KMS-11 (cell line): ENCODE results near the gene HGF.

Source experiments
- H2AFZ ChIP-seq: fragments of 200-600 bp; sonication (generic); 2 replicates; pipeline ENCODE4 v1.6.1; 2016; ENCODE audit warnings: antibody characterized with exemption, mixed run types, low read depth
- H3K27ac ChIP-seq: fragments of 200-600 bp; sonication (generic); 2 replicates; pipeline ENCODE4 v1.6.1; 2016; ENCODE audit warnings: mild to moderate bottlenecking, mixed run types
- H3K27me3 ChIP-seq: fragments of 200-600 bp; sonication (generic); 2 replicates; pipeline ENCODE4 v1.6.1; 2017; ENCODE audit warnings: mild to moderate bottlenecking, low read depth, mixed run types, moderate library complexity; ENCODE audit not compliant: insufficient read depth
- H3K36me3 ChIP-seq: fragments of 200-600 bp; sonication (generic); 2 replicates; pipeline ENCODE4 v1.6.1; 2017; ENCODE audit warnings: mild to moderate bottlenecking, mixed run types; ENCODE audit not compliant: insufficient read depth
- H3K4me1 ChIP-seq: fragments of 200-600 bp; sonication (generic); 2 replicates; pipeline ENCODE4 v1.6.1; 2016; ENCODE audit warnings: mild to moderate bottlenecking, low read depth, mixed run types; ENCODE audit not compliant: poor library complexity, severe bottlenecking
- H3K4me2 ChIP-seq: fragments of 200-600 bp; sonication (generic); 2 replicates; pipeline ENCODE4 v1.7.0; 2016; ENCODE audit warnings: mild to moderate bottlenecking, mixed run types
- H3K4me3 ChIP-seq: fragments of 200-600 bp; sonication (generic); IDR thresholded peaks from 2 replicates; pipeline ENCODE4 v1.6.1; 2017; ENCODE audit warnings: low read depth, low read length, mixed read lengths; ENCODE audit not compliant: insufficient read depth
- H3K79me2 ChIP-seq: fragments of 200-600 bp; sonication (generic); 2 replicates; pipeline ENCODE4 v1.6.1; 2016; ENCODE audit warnings: low read depth, mixed run types; ENCODE audit not compliant: insufficient read depth
- H3K9ac ChIP-seq: fragments of 200-600 bp; sonication (generic); 2 replicates; pipeline ENCODE4 v1.6.1; 2016; ENCODE audit warnings: mild to moderate bottlenecking, mixed run types
- H4K20me1 ChIP-seq: fragments of 200-600 bp; sonication (generic); 2 replicates; pipeline ENCODE4 v1.6.1; 2016; ENCODE audit warnings: mild to moderate bottlenecking, mixed run types; ENCODE audit not compliant: insufficient read depth
- TF ChIP-seq, protein P1 (sequence below): fragments of 200-600 bp; sonication (generic); conservative IDR thresholded peaks from 2 replicates; pipeline ENCODE4 v1.6.1; 2017; ENCODE audit warnings: low read depth, mild to moderate bottlenecking, antibody characterized with exemption, low read length, moderate library complexity, mixed read lengths

HGF gene

DNA sequence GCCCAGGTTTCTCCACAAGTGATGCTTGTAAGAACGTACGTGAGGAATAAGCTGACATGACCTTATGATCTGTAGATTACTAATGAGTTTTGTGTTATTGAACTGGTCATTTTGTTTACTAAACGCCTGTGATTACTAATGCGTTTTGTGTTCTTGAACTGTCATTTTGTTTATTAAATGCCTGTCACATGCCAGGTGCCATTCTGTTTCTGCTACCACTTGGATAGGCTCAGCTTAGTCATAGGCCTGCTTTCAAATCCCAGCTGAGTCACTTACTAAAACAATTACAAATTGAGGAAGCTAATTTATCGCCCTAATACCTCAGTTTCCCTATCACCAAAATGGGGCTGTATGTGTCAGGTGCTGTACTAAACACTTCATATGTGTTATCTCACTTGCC lies 4.7 kb upstream of the HGF start:
- H3K4me2 ChIP-seq: peak overlapping the region; percentile 5; the same call in 1 of the 2 replicates
- no peaks in the 10 kb centered on the region for H3K27me3 ChIP-seq
- H2AFZ ChIP-seq: no peak overlapping the region
- TF ChIP-seq, protein P1, sequence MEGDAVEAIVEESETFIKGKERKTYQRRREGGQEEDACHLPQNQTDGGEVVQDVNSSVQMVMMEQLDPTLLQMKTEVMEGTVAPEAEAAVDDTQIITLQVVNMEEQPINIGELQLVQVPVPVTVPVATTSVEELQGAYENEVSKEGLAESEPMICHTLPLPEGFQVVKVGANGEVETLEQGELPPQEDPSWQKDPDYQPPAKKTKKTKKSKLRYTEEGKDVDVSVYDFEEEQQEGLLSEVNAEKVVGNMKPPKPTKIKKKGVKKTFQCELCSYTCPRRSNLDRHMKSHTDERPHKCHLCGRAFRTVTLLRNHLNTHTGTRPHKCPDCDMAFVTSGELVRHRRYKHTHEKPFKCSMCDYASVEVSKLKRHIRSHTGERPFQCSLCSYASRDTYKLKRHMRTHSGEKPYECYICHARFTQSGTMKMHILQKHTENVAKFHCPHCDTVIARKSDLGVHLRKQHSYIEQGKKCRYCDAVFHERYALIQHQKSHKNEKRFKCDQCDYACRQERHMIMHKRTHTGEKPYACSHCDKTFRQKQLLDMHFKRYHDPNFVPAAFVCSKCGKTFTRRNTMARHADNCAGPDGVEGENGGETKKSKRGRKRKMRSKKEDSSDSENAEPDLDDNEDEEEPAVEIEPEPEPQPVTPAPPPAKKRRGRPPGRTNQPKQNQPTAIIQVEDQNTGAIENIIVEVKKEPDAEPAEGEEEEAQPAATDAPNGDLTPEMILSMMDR: no peak
- peaks cover 68% of the 10 kb centered on the region for H3K4me1 ChIP-seq
- H3K79me2 ChIP-seq: peaks cover 30% of the 10 kb centered on the region; the same call in 1 of the 2 replicates
- no peak overlapping the region; the same call in 1 of the 2 replicates for H3K9ac ChIP-seq
- H4K20me1 ChIP-seq: no peaks in the 10 kb centered on the region
- H3K4me3 ChIP-seq: no peak overlapping the region
- H3K36me3 ChIP-seq: 0 out of 2 replicates have a peak, but pooled peaks cover 3% of the 10 kb centered on the region
- H3K27ac ChIP-seq: peak overlapping the region; percentile 44; the same call in 1 of the 2 replicates

DNA sequence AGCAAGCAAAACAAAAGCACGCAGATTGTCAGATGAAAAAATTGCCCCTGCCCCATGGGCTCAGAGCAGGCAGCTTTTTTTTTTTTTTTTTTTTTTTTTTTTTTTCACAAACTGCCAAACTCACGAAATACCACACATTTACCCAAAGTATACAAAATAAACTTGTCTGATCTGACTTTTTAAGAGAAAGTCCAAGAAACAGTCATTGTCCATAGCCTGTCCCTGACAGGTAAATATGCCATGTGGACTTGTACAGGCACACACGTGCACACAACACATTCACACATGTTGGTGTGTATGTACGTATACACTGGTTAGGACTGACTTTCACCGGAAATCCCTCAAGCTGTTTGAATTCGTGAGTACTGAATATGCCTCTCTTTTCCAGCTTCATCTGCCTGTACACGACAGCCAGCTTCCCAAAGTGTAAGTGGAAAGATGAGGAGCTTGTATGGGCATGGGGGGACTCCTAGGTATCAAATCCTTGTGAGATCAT lies 929 bp upstream of the HGF start:
- Histone ChIP-seq H3K4me2 (peak overlapping the region; percentile 1; the same call in 1 of the 2 replicates), H4K20me1 (no peaks in the 10 kb centered on the region), H3K4me3 (no peak overlapping the region), H2AFZ (no peak overlapping the region), H3K9ac (peak overlapping the region; percentile 32), H3K36me3 (no peaks in the 10 kb centered on the region), H3K27ac (peak overlapping the region; percentile 48), H3K4me1 (peaks cover 45% of the 10 kb centered on the region), H3K27me3 (no peaks in the 10 kb centered on the region), H3K79me2 (peaks cover 31% of the 10 kb centered on the region)
- TF ChIP-seq, protein P1: no peak

DNA sequence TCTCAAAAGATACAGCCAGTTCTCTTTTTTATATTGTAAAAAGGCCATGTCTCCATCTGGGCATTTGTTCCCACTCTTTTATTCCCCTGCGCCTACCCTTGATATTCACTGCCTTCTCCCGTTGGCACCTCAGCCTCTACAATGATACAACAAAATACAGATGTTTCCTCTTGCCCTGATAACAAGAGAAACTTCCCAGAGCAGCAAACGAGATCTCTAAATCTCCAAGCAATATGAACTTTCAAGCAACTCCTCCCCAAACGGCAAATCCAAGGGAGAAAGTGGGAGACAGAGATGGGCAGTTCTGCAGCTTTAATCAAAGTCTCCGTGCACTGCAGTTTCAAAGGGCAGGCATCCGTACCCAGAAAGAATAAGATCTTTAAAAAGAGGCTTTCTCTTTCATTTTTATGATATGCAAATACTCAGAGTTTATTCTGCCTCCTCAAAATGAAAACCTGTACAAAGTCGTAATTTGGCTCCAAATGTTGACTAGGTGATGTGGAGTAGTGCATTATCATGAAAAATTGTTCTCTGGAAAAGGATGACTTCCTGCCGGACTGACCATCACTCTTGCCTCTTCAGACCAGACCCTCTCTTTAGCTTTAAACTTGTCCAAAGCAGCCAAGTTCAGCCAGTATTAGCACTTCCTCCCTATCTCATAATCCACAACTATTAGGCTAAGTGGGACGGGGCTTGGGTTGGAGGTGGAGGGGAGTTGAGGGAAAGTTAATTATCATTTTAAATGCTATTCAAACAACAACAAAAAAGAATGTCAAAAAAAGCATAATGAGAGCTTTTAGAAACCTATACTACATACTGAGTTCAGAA lies 682 bp downstream of the HGF start:
- TF ChIP-seq, protein P1: no peak
- Histone ChIP-seq H3K9ac (peak overlapping the region; percentile 28), H3K4me2 (peak overlapping the region; percentile 20; the same call in 1 of the 2 replicates), H4K20me1 (no peaks in the 10 kb centered on the region), H2AFZ (no peak overlapping the region), H3K79me2 (peaks cover 37% of the 10 kb centered on the region), H3K27ac (peak overlapping the region; percentile 31), H3K4me1 (peaks cover 45% of the 10 kb centered on the region), H3K4me3 (no peak overlapping the region), H3K36me3 (no peaks in the 10 kb centered on the region), H3K27me3 (no peaks in the 10 kb centered on the region)

DNA sequence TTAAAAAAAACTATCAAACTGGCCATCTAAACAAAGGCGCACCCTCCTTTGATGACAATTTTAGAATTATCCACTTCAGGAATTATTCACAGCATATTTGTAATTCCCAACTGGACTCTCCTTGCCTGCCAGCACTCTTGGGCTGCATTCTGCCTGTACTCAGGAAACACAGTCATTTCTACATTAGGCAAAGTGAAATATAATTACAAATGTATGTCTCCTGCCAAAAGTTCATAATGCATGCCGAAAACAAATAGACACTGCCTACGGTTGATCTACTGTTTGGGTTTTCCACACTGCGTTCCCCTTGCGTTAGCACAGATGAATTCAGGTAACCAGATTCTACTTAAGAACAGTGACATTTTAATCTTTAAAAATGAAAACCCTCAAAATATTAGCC lies 1.9 kb downstream of the HGF start:
- Histone ChIP-seq H3K79me2 (peaks cover 41% of the 10 kb centered on the region), H4K20me1 (no peaks in the 10 kb centered on the region), H3K9ac (peak overlapping the region; percentile 3; the same call in 1 of the 2 replicates), H3K4me3 (no peak overlapping the region), H3K4me2 (no peak overlapping the region), H3K4me1 (peaks cover 46% of the 10 kb centered on the region), H3K27me3 (no peaks in the 10 kb centered on the region), H3K36me3 (peaks cover 1% of the 10 kb centered on the region; the same call in 1 of the 2 replicates), H3K27ac (peak overlapping the region; percentile 31; the same call in 1 of the 2 replicates), H2AFZ (no peak overlapping the region)
- TF ChIP-seq, protein P1: no peak
